Panc1 (cell line): ENCODE data around the gene TLX1. TPM values are rescaled to one million over a fixed set of nuclear protein-coding genes. Genes with fewer than 3 reads are reported as not detected.

Experiments
- ATAC-seq: fragments of 200-7000 bp; cut with Tn5 transposase; 2 replicates; pipeline ENCODE4 v1.9.1; 2020; ENCODE audit warnings: mild to moderate bottlenecking, moderate library complexity
- BruUV-seq: library from RNA; stranded (reverse); fragments of 400-500 nt; replicated peaks from 2 replicates; lab custom pipeline; 2021; lab: Mats Ljungman, UMichigan
- CTCF ChIA-PET: fragments of 300-600 bp; sonication (Branson Sonifier 250); formaldehyde crosslinking; loops from one replicate; lab custom pipeline; 2022; ENCODE audit warnings: antibody characterized with exemption; lab: Charles Lee
- POLR2A ChIA-PET: fragments of 300-600 bp; sonication (Branson Sonifier 250); formaldehyde crosslinking; loops from one replicate; lab custom pipeline; 2022; ENCODE audit warnings: antibody characterized with exemption; lab: Charles Lee
- DNase-seq: peaks from one replicate; pipeline ENCODE4 v3.0.0-alpha.2; 2010; ENCODE audit warnings: low read depth, low spot score
- H3K27ac ChIP-seq: 2 replicates; pipeline ENCODE4 v1.5.1; 2011; ENCODE audit warnings: mild to moderate bottlenecking, low read length, inconsistent platforms
- H3K27me3 ChIP-seq: fragments of 200-500 bp; sonication (Bioruptor generic); 2 replicates; pipeline ENCODE4 v1.6.0; 2014; ENCODE audit warnings: low read length, inconsistent platforms; ENCODE audit not compliant: control insufficient read depth, insufficient read depth
- H3K36me3 ChIP-seq: fragments of 200-500 bp; sonication (Bioruptor generic); 2 replicates; pipeline ENCODE4 v1.5.1; 2014; ENCODE audit warnings: inconsistent platforms, mild to moderate bottlenecking, low read length, moderate library complexity; ENCODE audit not compliant: control insufficient read depth, insufficient read depth
- H3K4me1 ChIP-seq: 2 replicates; pipeline ENCODE4 v1.5.1; 2011; ENCODE audit warnings: inconsistent platforms, mild to moderate bottlenecking, low read length, moderate library complexity; ENCODE audit not compliant: control insufficient read depth, insufficient read depth
- H3K4me3 ChIP-seq, 2 experiments: 2 replicates each; pipeline ENCODE4 v1.5.1; 2011 to 2012; ENCODE audit warnings: low read depth in 2 of 2, low read length in 2 of 2, mild to moderate bottlenecking in 2 of 2, inconsistent platforms in 1 of 2, moderate library complexity in 1 of 2
- H3K9me3 ChIP-seq: fragments of 200-500 bp; sonication (Bioruptor generic); 2 replicates; pipeline ENCODE4 v1.5.1; 2014; ENCODE audit warnings: low read depth, mild to moderate bottlenecking, inconsistent platforms, low read length, moderate library complexity; ENCODE audit not compliant: control insufficient read depth, insufficient read depth
- CTCF ChIP-seq: fragments of 450-650 bp; IDR thresholded peaks from 2 replicates; pipeline ENCODE4 v1.5.1; 2017; ENCODE audit warnings: mild to moderate bottlenecking
- POLR2AphosphoS5 ChIP-seq: IDR thresholded peaks from 2 replicates; pipeline ENCODE4 v1.6.1; 2012; ENCODE audit warnings: mild to moderate bottlenecking, low read depth, low read length, moderate library complexity
- REST ChIP-seq, 2 experiments: IDR thresholded peaks; 2 replicates each; pipeline ENCODE4 v1.6.1; 2011 to 2012; ENCODE audit warnings: low read depth in 2 of 2, control low read depth in 1 of 2, low read length in 1 of 2, mild to moderate bottlenecking in 1 of 2, moderate library complexity in 1 of 2; ENCODE audit not compliant: insufficient read depth in 1 of 2
- SIN3A ChIP-seq: IDR thresholded peaks from 2 replicates; pipeline ENCODE4 v1.6.1; 2012; ENCODE audit warnings: low read depth, mild to moderate bottlenecking, low read length, moderate library complexity, borderline replicate concordance; ENCODE audit not compliant: insufficient read depth
- TCF7L2 ChIP-seq: IDR thresholded peaks from 2 replicates; pipeline ENCODE4 v1.6.1; 2011; ENCODE audit warnings: mild to moderate bottlenecking, low read depth, low read length, inconsistent platforms
- in situ Hi-C: cut with HindIII; loops from 2 replicates; pipeline ENCODE4 v1.10.0; 2016; ENCODE audit warnings: low sequenced_read_pairs, low pct_unique_long_range_greater_than_20kb
- intact Hi-C: fragments of 100-400 bp; cut with micrococcal nuclease; formaldehyde crosslinking; loops from one replicate; pipeline ENCODE4 v1.10.0; 2022; ENCODE audit not compliant: unreplicated experiment
- total RNA-seq: library from RNA; stranded (reverse); gene quantifications from one replicate; pipeline ENCODE4 v1.2.1, GENCODE V29; 2021; ENCODE audit not compliant: unreplicated experiment

Gene TLX1
- total RNA-seq, 1 experiment from 2014 or later: 0.13 TPM

GRCh38 chr10:101135141-101136006 is 4.3 kb downstream of the TLX1 start:
- Histone ChIP-seq H3K4me3 (peak overlapping the region; percentile 13 to 27), H3K36me3 (no peaks in the 10 kb centered on the region), H3K27me3 (peaks cover 5% of the 10 kb centered on the region), H3K4me1 (no peaks in the 10 kb centered on the region; the same call in 1 of the 2 replicates), H3K9me3 (no peaks in the 10 kb centered on the region), H3K27ac (no peak overlapping the region)
- in situ Hi-C loops: no loop called here
- TF ChIP-seq TCF7L2: no peak
- TF ChIP-seq CTCF: no peak
- no peak for TF ChIP-seq POLR2AphosphoS5
- no peak for TF ChIP-seq REST (IDR thresholded peaks at IDR 0.05; ENCODE audit: insufficient read depth in 1 of 2, low read depth in 2 of 2, low read length in 1 of 2)
- ChIA-PET CTCF (interaction anchor here (1.0 kb wide), 1 partner anchor 40 kb away, joined by 3 read pairs; no protein-coding TSS in a partner anchor), POLR2A (no interaction called here)
- BruUV-seq: no TSS peak
- DNase-seq (no peak), ATAC-seq (no peak)
- intact Hi-C loops: no loop called here

- DNase-seq (no peak), ATAC-seq (peak; percentile 3; the same call in 1 of the 2 replicates)
- Histone ChIP-seq H3K27ac (no peak overlapping the region), H3K4me1 (no peaks in the 10 kb centered on the region; the same call in 1 of the 2 replicates), H3K9me3 (no peaks in the 10 kb centered on the region), H3K36me3 (no peaks in the 10 kb centered on the region), H3K4me3 (no peak overlapping the region), H3K27me3 (no peaks in the 10 kb centered on the region; the same call in 1 of the 2 replicates)
- TF ChIP-seq TCF7L2 (no peak), REST (IDR thresholded peaks at IDR 0.05; ENCODE audit: insufficient read depth in 1 of 2, low read depth in 2 of 2, low read length in 1 of 2) (no peak), SIN3A (no peak)
- intact Hi-C loops: no loop called here
- POLR2A ChIA-PET: no interaction called here
- CTCF ChIA-PET: no interaction called here
- in situ Hi-C loops: no loop called here
- BruUV-seq: no TSS peak
Observed at GRCh38 chr10:101136007-101136707, 5.1 kb downstream of the TLX1 start.
